Ovary (tissue), 9 donors: ENCODE measurements around the gene VENTX. TPM values are rescaled to one million over a fixed set of nuclear protein-coding genes. Genes with fewer than 3 reads are reported as not detected.

Source experiments
- DNase-seq, 5 donors: peaks; one replicate each; pipeline ENCODE4 v3.0.0-alpha.2; 2019 to 2020
- H3K27ac ChIP-seq, 2 donors: fragments of 200-600 bp; one replicate each; pipeline versions ENCODE4 v1.5.1 to v1.8.0; 2019 to 2022
- H3K27me3 ChIP-seq: fragments of 200-600 bp; one replicate; pipeline ENCODE4 v1.8.0; 2022
- H3K36me3 ChIP-seq: fragments of 200-600 bp; sonication (generic); one replicate; pipeline ENCODE4 v1.5.1; 2019
- H3K4me1 ChIP-seq: one replicate; pipeline ENCODE4 v1.8.1; 2013; ENCODE audit warnings: mild to moderate bottlenecking, moderate library complexity; ENCODE audit not compliant: insufficient read depth
- H3K4me3 ChIP-seq: fragments of 200-600 bp; sonication (generic); one replicate; pipeline ENCODE4 v1.5.1; 2017
- H3K9me3 ChIP-seq, 2 donors: fragments of 200-600 bp in 1 of 2; sonication (generic) in 1 of 2; one replicate each; pipeline versions ENCODE4 v1.5.1 to v1.8.1; 2013 to 2019; ENCODE audit warnings: mild to moderate bottlenecking in 1 of 2, moderate library complexity in 1 of 2
- CTCF ChIP-seq, 3 donors: fragments of 450-650 bp in 2 of 3; fragments of 200-600 bp in 1 of 3; IDR thresholded peaks; one replicate each; pipeline versions ENCODE4 v1.5.1 to v1.8.0; 2016 to 2022; ENCODE audit warnings: antibody characterized with exemption in 3 of 3, mild to moderate bottlenecking in 1 of 3
- EP300 ChIP-seq: sonication (generic); formaldehyde crosslinking; IDR thresholded peaks from one replicate; pipeline ENCODE4 v1.6.1; 2017; ENCODE audit warnings: antibody characterized with exemption
- POLR2A ChIP-seq: fragments of 450-650 bp; IDR thresholded peaks from one replicate; pipeline ENCODE4 v1.6.1; 2017; ENCODE audit warnings: antibody characterized with exemption, mild to moderate bottlenecking, moderate library complexity
- WGBS, 3 donors: extraction: QIAGEN DNeasy Blood & Tissue Kit in 1 of 3; methylation state at CpG; one replicate each; pipeline versions ENCODE4 v1.1.5 to v1.1.7; 2013 to 2017; 5-methylcytosine and 5-hydroxymethylcytosine counted together
- intact Hi-C, 4 donors: fragments of 100-400 bp; cut with DNase I; formaldehyde crosslinking; loops; one replicate each; pipeline versions ENCODE4 v1.11.0 to v1.15.1; 2022 to 2023
- polyA plus RNA-seq, 2 donors: library from polyadenylated mRNA; stranded (reverse); fragments of 200-250 nt in 1 of 2; fragments of 350-450 nt in 1 of 2; fragmentation: Illumina TruSeq in 1 of 2; extraction: RNeasy Lipid Tissue Mini Kit (QIAGEN cat#74804) in 1 of 2; gene quantifications; one replicate each; pipeline ENCODE4 v1.2.3, GENCODE V29; 2013 to 2014
- total RNA-seq, 7 donors: library from RNA; depleted of rRNA in 2 of 7; stranded (reverse); fragments of >200 nt in 2 of 7; fragmentation: NEBNext Ultra II Directional in 3 of 7; extraction: Animal tissue kit (Norgen Biotek cat#: 25700) in 3 of 7; gene quantifications; one replicate each; pipeline versions ENCODE4 v1.1.0 to v1.2.4, GENCODE V29; 2016 to 2023
- donor health status: DM: no; HTN: no; CAD: no; lungs with moderate emphysema.
- donor health status: DM: no; HTN: no; CAD: no.
- donor health status: Bipolar disorder and iron deficiency.
- donor health status: DM: yes; HTN: yes; CAD: no.
- donor health status: DM: no; HTN: no; CAD: no.
- donor health status: DM: yes; HTN: yes; CAD: no.

The VENTX gene
- total and polyA plus RNA-seq, 9 donors = 0.23 to 2.2 (median 0.83) TPM

GRCh38 chr10:133214468-133215410 lies 22.9 kb upstream of the VENTX start:
- Histone ChIP-seq H3K4me3 (no peak overlapping the region), H3K27ac (no peak overlapping the region), H3K9me3 (no peaks in the 10 kb centered on the region), H3K27me3 (no peaks in the 10 kb centered on the region), H3K36me3 (no peaks in the 10 kb centered on the region), H3K4me1 (no peaks in the 10 kb centered on the region)
- WGBS, 3 donors = 72 to 80% (median 76%) methylated on average over 26 to 28 of the region's 28 CpGs
- intact Hi-C loops = no loop called here
- no peak for TF ChIP-seq POLR2A
- no peak for TF ChIP-seq EP300
- TF ChIP-seq CTCF (IDR thresholded peaks at IDR 0.05) = no peak
- DNase-seq = peak in 1 of 5 donors; percentile 28

- WGBS, 3 donors = 90 to 94% (median 93%) methylated on average over 26 to 27 of the region's 27 CpGs
- H3K4me3 ChIP-seq = no peak overlapping the region
- H3K36me3 ChIP-seq = no peaks in the 10 kb centered on the region
- DNase-seq = peak in 1 of 5 donors; percentile 28
- no peaks in the 10 kb centered on the region for H3K27me3 ChIP-seq
- no peaks in the 10 kb centered on the region for H3K4me1 ChIP-seq
- H3K9me3 ChIP-seq = no peaks in the 10 kb centered on the region
- no peak overlapping the region for H3K27ac ChIP-seq
- intact Hi-C loops = no loop called here
- no peak for TF ChIP-seq POLR2A
- no peak for TF ChIP-seq CTCF (IDR thresholded peaks at IDR 0.05)
- no peak for TF ChIP-seq EP300
Measured at GRCh38 chr10:133215586-133215985, 22.1 kb upstream of the VENTX start.

GRCh38 chr10:133216776-133217175 lies 20.9 kb upstream of the VENTX start:
- no peaks in the 10 kb centered on the region for H3K9me3 ChIP-seq
- no peaks in the 10 kb centered on the region for H3K4me1 ChIP-seq
- no peaks in the 10 kb centered on the region for H3K27me3 ChIP-seq
- H3K27ac ChIP-seq = no peak overlapping the region
- TF ChIP-seq EP300 (no peak), POLR2A (no peak), CTCF (IDR thresholded peaks at IDR 0.05) (no peak)
- intact Hi-C loops = no loop called here
- DNase-seq = peak in 1 of 5 donors; percentile 21
- H3K36me3 ChIP-seq = no peaks in the 10 kb centered on the region
- 89 to 94% (median 90%) methylated on average over 26 of the region's 26 CpGs for WGBS, 3 donors
- no peak overlapping the region for H3K4me3 ChIP-seq

- Histone ChIP-seq H3K27ac (no peak overlapping the region), H3K4me1 (no peaks in the 10 kb centered on the region), H3K4me3 (no peak overlapping the region), H3K27me3 (no peaks in the 10 kb centered on the region), H3K36me3 (no peaks in the 10 kb centered on the region), H3K9me3 (no peaks in the 10 kb centered on the region)
- DNase-seq = no peak
- no peak for TF ChIP-seq POLR2A
- TF ChIP-seq CTCF (IDR thresholded peaks at IDR 0.05) = no peak
- TF ChIP-seq EP300 = no peak
- WGBS, 3 donors = 88 to 89% (median 88%) methylated on average over 22 to 25 of the region's 25 CpGs
- intact Hi-C loops = no loop called here
Measured at GRCh38 chr10:133217800-133218589, 19.7 kb upstream of the VENTX start.
